Suppressor macrophage treated with lipopolysaccharide for 1 hour (primary cell): ENCODE measurements around the gene ZFAND4.
A peak's percentile ranks its signal among the peaks of the same experiment; 100 is the strongest.
"Not testable (repeated sequence)": the region's sequence is repeated elsewhere in the genome, so short reads cannot be mapped to it uniquely, and the experiment has no call there.

Source experiments
- DNase-seq, 3 donors: peaks; one replicate each; pipeline ENCODE4 v3.0.0-alpha.2; 2020 to 2022

The ZFAND4 gene

DNA sequence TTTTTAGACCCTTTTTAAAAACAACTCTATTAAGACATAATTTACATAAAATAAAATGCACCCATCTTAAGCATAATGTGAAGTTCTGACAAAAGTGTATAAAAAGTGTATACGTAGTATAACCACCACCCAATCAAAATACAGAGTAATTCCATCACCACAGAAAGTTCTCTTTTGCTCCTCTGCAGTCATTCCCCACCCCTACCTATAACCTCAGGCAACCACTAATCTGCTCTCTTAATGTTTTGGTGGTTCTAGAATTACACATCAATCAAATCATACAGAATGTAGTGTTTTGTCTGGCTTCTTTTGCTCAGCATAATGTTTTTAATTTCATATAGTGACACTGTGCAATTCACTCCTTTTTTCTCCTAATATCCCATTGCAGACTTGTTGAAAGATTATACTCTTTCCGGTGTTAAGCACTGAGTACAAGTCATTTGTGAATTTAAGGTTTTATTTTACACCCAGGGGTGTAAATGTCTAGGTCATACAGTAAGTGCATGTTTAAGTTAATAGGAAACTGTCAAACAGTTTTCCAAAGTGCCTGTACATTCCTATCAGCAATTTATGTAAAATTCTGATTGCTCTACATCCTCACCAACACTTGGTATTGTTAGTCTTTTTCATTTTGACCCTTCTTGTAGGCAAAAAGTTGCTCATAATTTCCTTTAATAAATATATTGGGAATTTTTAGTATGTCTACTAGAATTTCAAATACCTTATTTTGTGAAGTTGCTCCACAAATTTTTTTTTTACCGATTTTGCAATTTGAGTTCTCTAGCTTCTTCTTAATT is 86.3 kb downstream of the ZFAND4 start:
- no peak for DNase-seq

DNA sequence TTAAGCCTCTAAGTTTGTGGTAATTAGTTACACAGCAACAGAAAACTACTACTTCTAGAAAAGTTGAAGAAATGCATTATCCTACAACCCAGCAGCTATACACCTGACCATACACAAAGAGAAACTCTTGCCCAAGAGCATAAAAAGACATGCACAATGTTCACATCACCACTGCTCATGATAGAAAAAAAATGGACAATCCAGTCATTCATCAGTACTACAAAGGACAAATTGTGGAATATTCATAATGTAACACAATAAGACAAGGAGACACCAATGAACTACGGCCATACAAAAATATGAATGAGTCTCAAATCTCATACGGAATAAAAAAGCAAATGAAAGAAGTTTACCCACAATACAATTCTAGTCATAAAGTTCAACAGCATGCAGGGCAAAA is 87.4 kb downstream of the ZFAND4 start:
- no peak for DNase-seq

DNA sequence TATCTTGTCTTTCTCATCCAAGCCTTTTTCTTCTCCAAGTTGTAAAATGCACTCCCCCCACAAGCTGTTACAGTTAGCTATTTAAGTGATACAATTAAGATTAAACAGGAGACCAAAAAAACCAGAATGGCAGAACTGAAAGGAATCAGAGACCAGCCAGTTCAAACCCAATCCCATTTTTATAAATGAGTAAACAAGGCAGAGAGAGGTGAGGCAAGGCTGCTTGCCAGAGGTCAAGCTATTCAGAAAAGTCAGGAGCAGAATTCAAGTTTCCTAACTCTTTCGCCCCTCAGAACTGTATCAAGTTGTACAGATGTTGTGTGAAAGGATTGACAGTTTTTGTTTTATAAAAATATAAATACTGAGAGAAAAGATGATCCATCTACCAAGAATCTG is 90.2 kb downstream of the ZFAND4 start:
- DNase-seq, result no peak

DNA sequence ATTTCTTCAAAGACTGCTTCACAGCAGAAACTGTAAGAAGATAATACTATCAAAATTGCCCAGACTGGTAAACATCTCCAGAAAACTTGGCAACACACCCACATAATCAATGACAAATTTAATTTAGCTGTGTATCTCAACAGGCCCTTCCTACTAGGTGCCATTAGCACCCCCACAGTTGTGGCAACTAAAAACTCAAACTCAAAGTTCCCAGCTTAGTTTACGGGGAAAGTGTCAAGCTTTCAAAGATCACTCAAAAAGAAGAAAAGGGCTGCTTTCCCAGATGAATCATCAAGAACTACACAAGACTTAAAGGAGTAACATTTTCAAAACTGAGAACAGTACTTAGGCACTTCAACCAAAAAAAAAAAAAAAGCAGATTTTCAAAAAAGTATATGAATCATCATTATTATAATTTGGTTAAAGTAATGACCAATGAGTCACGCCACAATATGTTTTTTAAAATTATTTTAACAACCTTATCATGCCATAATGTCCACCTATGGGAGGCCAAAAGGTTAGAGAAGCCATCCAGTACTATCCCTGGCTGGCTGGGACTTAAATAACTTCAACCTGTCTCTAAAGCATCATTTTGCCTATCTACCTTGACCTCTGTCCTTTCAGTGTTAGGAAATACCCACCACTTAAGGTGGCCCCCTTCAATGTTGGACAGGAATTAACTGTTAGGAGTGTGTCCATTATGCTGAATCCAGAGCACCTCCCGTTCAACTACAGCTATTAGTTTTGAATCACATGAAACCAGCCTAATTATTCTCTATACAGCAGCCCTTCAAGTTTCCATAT is 90.8 kb downstream of the ZFAND4 start:
- DNase-seq, result peak in 2 of 3 donors; percentile 45 to 63

DNA sequence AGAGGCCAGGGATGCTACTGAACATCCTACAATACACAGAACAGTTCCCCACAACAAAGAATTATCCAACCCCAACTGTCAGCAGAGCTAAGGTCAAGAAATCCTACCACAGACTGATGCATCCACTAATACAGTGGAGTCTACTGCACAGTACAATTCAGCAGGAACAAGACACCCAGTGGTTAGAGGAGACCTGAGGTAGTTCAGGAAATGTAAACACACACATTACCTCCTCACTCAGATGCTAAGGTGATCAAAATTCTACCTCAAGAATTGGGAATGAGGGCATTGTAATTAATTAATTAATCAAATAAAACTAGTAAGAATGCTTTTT is 91.4 kb downstream of the ZFAND4 start:
- DNase-seq, result no peak

DNA sequence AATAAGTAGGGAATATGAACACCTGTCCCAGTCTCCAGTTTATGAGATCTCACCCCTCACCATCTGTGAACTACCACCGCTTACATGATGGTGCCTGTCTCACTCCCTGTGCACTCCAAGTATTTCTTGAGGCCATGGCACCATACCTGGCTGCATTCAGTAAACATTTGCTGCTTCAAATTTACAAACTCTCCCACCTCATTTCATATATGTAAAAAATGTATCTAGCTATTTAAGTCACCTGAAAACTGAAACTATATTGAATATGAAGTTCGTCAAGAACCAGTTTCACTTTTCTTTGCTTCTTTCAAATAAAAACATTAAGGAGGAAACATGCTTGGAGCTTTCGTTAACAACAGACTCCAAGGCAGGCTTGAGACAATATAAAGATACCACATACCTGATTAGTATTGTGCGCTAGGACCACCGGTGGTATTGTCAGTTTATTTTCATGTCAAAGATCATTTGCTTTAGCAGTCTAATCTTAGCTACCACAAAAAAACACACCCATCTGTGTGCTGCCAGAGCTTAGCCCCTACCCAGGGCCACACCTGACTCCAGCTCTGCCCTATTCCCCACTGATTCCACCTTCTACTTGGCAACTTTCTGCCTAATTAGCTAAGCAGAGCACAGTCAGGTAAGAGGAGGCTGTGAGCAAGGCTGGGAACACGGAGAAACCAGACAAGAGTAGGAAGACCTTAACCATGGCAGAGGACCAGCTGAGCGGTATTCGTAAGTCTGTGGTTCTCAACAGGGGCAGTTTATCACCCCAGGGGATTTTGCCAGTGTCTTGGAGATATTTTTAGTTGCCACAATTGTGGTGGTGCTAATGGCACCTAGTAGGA is 92.0 kb downstream of the ZFAND4 start:
- DNase-seq, result peak in 1 of 3 donors; percentile 41

DNA sequence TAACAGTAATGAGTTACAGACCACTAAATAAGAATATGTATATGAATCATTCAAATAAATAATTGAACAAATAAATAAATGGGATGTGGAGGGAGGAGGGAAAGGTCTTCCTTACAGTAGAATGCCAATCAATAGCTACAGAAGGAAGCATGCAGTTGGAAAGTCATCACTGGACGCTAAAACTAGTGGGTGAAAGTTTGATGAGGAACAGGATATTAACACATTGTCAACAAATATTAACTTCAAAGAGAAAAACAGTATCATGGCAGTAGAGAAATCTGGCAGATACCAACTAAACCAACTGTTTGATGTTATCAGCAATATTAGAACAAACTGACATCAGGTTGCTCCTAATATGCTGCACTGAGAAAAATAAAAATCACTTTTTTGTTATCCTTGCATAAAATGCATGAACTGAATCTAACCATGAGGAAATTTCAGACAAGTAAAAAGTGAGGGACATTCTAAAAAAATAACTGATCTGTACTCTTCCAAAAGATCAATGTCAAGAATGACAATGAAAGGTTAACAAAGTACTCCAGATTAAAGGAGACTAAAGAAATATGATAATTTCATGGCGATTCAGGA is 94.1 kb downstream of the ZFAND4 start:
- no peak for DNase-seq

DNA sequence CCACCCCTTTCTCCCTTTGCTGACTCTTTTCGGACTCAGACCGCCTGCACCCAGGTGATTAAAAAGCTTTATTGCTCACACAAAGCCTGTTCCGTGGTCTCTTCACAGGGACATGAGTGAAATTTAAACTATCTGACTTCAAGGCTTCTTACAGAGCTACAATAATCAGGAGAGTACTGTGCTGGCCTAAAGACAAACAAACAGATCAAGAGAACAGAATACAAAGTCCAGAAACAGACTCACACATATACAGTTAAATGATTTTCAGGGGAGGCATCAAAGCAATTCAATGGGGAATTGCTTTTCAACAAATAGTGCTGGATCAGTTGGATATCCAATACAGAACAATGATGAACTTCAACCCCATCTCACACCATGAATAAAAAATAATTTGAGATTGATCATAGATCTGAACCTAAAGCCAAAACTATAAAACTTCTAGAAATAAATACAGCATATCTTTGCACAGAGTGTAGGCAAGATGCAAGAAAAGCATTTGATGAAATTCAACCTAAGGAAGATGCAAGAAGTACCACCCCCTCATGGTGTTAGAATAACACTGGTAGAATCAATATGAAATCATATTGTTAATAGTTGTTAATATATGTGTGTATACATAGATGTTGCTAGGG is 96.5 kb downstream of the ZFAND4 start:
- DNase-seq, result no peak

DNA sequence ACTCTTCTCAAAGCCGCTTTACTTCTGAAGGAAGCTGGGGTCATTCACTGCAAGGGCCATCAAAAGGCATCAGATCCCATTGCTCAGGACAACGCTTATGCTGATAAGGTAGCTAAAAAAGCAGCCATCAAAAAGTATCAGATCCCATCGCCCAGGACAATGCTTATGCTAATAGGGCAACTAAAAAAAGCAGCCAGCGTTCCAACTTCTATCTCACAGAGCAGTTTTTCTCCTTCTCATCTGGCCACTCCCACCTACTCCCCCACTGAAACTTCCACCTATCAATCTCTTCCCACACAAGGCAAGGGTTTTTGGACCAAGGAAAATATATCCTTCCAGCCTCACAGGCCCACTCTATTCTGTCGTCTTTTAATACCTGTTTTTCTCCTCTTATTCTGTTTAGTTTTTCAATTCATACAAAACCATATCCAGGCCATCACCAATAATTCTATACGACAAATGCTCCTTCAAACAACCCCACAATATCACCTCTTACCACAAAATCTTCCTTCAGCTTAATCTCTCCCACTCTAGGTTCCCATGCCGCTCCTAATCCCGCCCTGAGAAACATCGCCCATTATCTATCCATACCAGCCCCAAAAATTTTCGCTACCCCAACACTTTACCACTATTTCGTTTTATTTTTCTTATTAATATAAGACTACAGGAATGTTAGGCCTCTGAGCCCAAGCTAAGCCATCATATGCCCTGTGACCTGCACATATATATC is 97.4 kb downstream of the ZFAND4 start:
- DNase-seq, result not testable (repeated sequence)

DNA sequence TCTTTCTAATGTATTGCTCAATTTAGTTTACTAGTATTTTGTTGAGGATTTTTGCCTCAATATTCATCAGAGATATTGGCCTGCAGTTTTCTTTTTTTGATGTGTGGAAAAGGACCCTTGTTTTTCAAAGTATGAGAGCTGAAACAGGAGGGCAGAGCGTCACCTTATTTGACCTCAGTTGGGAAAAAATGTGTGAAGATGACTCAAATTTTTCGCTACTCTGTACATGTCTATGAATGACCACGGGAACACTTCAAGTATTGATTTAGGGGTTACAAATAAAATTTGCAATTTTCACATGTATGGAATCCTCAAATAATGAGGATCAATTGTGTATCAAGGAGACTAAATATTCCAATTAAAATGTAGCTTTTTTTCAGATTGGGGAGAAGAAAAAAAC is 103.1 kb downstream of the ZFAND4 start:
- no peak for DNase-seq

DNA sequence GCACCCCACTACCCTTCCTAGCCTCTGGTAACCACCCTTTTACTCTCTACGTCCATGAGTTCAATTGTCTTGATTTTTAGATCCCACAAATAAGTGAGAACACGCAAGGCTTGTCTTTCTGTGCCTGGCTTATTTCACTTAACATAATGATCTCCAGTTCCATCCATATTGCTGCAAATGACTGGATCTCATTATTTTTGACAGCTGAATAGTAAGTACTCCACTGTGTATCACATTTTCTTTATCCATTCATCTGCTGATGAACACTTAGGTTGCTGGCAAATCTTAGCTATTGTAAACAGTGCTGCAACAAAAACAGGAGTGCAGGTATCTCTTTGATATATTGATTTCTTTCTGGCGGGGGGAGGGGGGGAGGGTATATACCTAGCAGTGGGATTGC is 106.2 kb downstream of the ZFAND4 start:
- no peak for DNase-seq
